ENCODE data around the gene HTRA3.

HTRA3 gene

GRCh38 chr4:8250227-8250626 lies 19.3 kb upstream of the HTRA3 start:
- no peak for DNase-seq

- no peak for DNase-seq
Observed at GRCh38 chr4:8250637-8251036, 18.9 kb upstream of the HTRA3 start.

- DNase-seq, result no peak
Observed at GRCh38 chr4:8251110-8251883, 18.3 kb upstream of the HTRA3 start.

DNA sequence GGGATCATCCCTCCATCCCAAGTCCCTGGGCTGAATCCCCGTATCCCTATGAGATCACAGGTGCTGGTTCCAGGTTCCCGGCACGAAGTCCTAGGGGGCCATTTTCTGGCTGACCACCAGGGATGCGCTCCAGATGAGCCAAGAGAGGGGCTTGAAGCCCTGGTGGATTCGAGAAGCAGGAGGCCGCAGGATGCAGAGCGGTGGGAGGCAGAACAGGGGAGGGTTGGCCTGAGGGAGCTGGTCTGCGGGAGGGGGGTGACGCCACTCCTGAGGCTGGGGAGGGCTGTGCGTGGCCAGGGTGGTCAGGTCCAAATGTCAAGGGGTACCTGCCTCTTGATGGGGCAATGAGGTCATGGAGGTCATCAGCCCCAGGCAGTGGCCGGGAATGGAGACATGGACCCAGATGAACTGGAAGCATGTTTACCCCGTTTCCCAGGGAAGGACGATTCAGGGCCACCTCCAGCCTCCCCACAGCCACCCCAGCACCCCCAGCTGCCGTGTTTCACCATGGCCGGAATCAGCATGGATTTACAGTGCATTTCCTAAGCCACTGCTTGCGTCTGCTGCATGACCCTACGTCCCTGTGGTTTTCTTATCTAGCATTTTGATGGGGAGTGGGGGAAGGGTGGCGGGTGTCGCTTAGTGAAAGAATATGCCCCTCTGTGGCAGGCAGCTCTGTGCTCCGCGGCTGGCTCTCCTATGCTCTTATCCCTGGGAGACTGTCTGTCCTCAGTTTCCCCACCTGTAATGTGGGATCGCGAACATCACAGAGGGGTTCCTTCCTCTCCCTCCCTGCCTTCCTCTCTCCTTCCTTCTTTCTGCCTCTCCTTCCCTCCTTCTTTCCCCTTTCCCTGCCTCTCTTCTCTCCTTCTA lies 17.0 kb upstream of the HTRA3 start:
- DNase-seq, result no peak

GRCh38 chr4:8254076-8254475 lies 15.5 kb upstream of the HTRA3 start:
- no peak for DNase-seq

DNA sequence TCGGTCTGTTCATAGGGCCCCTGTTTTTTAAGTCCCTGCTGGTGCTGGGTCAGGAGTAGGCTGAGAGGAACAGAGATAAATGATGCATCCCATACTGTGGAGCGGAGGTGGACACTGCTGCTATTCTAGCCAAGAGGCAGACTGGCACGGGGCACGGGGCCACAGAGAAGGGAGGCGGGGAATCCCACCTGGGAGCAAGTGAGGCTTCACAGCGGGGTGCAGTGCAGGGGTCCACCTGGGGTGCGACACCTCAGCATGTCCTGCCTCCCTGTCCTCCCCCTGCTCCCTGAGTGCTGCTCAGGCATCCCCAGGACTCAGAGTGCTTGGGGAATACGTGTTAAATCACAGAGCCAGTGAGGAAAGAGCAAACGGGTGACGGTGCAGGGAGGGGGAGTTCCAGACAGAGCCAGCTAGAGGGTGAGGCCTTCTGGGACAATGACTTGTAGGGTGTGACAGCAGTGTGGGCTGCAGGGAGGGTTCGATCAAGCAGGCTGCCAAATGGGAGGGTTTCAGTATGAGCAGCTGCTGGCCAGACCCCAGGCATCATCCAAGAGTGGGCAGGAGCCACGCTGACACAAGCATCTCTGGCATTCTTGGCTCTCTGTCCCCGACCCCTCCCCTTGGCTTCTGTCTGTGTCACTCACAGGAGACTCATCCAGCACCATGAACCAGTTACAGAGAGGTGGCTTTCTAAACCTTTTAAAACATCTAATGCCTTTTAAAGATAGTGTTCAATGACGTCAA lies 13.7 kb upstream of the HTRA3 start:
- DNase-seq, result no peak

DNA sequence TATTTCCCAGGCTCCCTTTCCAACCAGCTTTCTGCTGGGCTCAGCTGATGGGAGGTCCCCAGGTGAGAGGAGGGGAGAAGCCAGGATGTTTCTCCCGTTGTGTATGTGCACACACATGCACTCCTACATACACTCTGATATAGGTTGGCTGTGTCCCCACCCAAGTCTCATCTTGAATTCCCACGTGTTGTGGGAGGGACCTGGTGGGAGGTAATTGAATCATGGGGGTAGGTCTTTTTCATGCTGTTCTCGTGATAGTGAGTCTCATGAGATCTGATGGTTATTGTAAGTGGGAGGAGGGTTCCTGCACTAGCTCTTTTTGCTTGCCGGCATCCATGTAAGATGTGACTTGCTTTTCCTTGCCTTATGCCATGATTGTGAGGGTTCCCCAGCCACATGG lies 11.7 kb upstream of the HTRA3 start:
- no peak for DNase-seq

GRCh38 chr4:8258552-8259212 lies 10.9 kb upstream of the HTRA3 start:
- no peak for DNase-seq

DNA sequence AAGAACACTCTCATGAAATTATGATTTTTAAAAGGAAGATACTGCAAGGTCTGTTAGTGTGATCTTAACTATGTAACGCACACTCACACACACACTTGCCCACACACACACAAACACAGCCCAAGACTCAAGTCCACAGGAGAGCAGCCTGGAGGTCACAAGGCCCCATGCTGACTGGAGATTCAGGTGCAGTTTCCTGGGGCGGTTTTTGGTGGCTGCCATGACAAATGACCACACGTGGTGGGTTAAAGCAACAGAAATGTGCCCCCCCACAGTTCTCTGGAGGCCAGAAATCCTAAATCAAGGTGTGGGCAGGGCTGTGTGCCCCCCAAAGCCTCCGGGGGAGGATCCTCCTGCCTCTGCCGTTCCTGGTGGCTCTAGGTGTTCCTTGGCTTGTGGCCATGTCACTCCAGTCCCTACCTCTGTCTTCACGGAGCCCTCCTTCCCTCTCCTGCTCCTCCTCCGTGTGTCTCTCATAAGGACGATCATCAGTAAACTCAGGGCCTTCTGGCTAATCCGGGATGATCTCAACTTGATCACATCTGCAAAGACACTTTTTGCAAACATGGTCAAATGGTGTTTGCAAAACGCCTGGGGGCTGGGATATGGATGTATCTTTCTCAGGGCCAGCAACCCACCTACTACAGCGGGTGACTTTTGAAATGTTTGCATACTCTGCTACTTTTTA lies 9.7 kb upstream of the HTRA3 start:
- DNase-seq, result no peak

- no peak for DNase-seq
Observed at GRCh38 chr4:8260656-8261111, 8.9 kb upstream of the HTRA3 start.

DNA sequence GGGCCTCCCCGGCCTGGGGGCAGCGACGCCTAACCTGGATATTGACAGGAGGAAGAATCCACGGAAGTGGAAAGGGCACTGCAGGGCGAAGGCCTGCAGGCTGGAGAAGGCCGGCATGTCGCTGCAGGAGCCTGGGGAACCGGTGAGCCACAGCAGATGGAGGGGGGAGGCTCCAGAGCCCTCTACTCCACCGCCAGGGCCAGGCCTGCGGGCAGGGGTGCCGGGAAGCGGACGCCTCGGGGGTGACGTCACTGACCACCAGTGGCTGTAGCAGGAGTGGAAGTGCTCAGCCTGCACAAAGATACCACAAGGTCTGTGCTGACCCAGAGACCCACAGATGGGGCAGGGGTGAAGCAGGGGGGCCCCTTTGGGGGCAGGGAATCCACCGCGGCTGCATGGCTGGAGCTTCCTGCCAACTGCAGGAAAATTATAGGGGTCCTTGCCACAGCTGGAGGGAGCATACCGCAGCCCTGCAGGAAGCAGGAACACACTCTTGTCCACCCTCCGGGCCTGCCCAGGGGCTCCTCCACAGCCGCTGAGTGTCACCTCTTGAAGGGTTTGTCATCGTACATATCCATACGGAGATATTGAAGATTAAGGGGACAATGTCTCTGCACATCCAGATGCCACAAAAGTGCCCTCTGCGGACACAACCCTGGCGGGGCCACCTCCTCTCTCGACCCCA lies 7.6 kb upstream of the HTRA3 start:
- DNase-seq, result no peak

- DNase-seq, result no peak
Observed at GRCh38 chr4:8262637-8263322, 6.8 kb upstream of the HTRA3 start.

- no peak for DNase-seq
Observed at GRCh38 chr4:8263397-8263796, 6.2 kb upstream of the HTRA3 start.

- no peak for DNase-seq
Observed at GRCh38 chr4:8264106-8264505, 5.4 kb upstream of the HTRA3 start.

- no peak for DNase-seq
Observed at GRCh38 chr4:8265171-8265929, 4.2 kb upstream of the HTRA3 start.

DNA sequence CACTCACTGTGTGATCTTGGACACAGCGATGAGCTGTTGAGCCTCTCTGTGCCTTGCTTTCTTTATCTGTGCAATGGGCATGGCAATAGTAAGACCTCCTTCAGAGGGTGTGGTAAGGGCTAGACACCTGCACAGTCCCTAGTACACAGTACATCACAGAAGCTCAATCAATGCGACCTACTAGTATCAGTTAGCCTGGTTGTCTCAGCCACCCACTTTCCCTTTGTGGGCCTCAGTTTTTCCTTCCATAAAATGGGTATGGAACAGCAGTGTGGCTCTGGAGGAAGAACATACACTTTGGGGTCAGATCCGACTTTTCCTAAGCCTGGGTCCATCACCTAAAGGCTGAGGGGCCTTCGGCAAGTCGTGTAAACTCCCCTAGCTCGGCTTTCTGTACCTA lies 3.5 kb upstream of the HTRA3 start:
- DNase-seq, result no peak

DNA sequence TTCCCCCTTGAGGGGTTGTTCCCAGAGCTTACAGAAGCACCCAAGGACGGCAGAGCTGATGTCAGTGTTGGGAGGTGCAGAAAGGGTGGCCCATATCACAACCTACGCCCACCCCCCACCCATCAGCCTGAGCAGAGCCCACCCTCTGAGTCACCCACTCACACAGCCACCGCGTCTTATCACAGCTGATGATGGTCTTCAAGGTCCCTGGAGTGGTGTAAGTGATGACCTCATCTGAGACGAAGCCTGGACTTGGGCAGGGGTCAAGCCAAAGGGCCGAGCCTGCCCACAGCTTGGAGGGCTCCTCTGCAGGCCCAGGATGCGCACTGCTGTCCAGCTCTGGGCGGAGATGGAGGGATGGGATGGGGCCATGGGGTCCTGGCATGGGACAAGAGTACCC lies 3.0 kb upstream of the HTRA3 start:
- no peak for DNase-seq

- DNase-seq, result no peak
Observed at GRCh38 chr4:8267077-8267476, 2.5 kb upstream of the HTRA3 start.

DNA sequence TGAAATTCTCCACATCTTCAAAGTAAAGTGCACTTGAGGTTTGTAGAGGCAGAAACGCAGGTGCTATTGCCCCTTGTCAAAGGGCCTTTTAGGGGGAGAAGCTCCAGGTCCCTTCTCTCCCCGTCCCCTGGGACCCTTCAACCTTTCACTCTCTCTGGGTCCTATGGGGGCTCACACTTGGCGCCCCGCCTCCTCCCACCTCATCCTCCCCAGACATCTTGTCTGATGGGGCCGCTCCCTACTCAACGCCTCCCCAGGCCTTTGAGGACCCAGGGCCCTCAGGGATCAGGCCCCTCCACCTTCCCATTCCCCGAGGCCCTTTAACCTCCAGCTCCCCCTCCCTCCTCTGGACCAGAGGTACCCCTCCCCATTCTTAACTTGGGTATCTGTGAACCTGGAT lies 1.3 kb upstream of the HTRA3 start:
- no peak for DNase-seq

DNA sequence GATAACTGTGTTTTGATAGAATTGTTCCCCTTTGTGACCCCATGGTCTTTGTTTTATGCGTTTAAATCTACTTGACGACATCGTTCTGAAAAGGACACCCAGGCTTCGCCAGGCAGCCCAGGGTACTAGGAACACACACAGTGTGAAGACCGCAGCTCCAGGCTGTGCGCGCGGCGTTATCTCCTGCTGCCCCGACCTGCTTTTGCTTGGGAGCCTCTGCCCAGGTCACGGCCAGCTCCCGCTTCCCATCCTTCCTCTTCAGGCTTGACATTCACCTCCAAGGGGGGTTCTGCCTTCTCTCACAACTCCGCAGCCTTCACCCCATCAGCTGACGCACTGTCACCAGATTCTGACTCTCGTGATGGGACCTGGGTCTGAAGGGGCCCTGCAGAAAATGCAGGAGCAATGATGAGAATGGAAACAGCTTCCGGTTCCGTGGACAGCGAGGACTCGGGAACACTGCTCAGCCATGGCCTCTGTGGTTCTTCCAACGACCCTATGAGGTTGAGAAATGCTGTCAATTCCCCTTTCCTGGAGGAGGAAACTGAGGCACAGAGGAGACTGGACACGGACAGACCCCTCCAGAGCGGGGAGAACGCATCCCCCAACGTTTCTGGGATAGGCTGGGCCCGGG lies 536 bp upstream of the HTRA3 start:
- no peak for DNase-seq
